SH-SY5Y (cell line): ENCODE results near the gene PRM2.

Source experiments
- GATA2 ChIP-seq: IDR thresholded peaks from 2 replicates; pipeline ENCODE4 v1.6.1; 2011; ENCODE audit warnings: mild to moderate bottlenecking, low read depth, low read length
- GATA3 ChIP-seq: IDR thresholded peaks from 2 replicates; pipeline ENCODE4 v1.6.1; 2011; ENCODE audit warnings: low read depth, mild to moderate bottlenecking, low read length, moderate library complexity

Gene PRM2, protein sequence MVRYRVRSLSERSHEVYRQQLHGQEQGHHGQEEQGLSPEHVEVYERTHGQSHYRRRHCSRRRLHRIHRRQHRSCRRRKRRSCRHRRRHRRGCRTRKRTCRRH

DNA sequence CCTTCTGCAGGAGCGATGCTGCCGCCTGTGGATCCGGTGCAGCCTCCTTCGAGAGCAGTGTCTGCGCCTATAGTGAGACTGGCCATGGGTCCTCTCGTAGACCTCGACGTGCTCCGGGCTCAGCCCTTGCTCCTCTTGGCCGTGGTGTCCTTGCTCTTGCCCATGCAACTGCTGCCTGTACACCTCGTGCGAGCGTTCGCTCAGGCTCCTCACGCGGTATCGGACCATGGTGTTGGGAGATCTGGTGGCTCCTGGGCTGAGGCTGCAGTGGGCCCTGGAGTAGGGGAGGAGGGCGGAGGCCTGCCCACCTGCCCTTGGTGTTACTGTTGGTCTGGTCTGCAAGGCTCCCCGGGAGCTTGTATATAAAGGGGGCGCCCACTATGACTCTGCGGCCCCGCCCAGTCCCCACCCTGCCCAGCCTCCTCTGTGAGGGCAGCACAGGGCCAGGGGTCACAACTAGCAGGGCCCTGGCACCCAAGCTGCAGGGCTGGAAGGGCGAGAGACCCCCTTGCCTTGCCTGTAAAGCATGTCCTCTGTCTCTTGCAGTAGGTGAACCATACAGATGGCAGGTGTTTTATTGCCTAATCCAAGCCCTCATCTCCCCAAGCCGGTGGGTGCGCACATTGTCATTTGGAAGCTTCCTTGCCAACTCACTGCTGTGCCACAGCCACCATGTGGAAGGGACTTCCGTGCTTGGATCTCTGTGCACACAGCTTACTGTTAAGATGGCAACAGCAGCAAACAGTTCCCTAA is at the start of gene PRM2:
PRM2 (minus strand) TSS at position 338 of the 753 bp plus-strand sequence; CDS start at position 228, 110 bp downstream.
- TF ChIP-seq GATA3 (no peak), GATA2 (no peak)

DNA sequence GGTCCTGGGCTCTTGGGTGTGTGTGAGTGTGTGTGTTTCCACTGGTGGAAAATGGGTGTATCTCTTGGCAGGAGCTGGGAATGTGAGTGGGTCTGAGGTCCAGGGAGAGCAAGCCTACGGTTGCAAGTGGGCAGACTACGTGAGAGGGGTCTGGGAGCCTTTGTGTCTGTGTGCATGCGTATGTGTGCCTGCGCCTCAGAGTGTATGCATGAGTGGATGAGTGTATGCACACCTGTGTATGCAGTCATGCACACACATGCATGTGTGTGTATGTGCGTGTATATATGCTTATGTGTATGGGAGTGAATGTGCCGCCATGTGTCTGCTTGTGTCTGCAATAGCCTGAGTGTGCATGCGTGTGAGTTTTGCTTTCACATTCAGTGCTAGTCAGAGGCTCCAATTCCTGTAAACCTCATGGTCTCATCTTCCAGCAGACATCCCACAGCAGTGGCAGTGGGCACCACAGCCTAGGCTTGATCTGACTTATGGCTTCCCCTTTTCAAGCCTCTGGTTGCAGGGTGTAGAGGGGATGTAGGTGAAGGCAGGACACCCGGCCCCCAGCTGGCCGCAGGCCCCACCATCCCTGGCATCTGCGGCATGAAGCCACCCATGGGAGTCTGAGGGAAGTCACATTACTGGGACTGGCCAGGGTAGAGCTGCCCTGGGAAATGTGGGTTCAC is 49.3 kb upstream of the PRM2 start:
- TF ChIP-seq GATA3 (no peak), GATA2 (no peak)

GRCh38 chr16:11323551-11324336 is 47.5 kb upstream of the PRM2 start:
- TF ChIP-seq GATA3 (no peak), GATA2 (no peak)

DNA sequence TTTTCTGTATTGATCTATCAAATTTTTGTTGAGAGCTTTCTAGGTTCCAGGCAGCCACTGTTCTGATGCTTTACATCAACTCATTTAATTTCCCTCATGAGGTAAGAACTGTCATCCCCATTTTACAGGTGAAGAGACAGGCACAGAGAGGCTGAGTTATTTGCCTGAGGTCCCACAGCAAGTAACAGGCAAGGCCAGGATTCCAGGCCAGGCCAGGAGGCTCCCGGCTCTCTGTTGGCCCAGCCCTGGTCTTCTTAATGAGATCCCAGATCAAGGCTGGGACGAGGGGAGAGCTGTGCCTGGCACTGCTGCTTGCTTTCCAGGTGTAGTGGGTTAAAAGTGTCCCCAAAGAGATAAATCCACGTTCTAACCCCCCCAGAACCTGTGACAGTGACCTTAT is 46.5 kb upstream of the PRM2 start:
- TF ChIP-seq GATA3 (no peak), GATA2 (no peak)

GRCh38 chr16:11321662-11322061 is 45.4 kb upstream of the PRM2 start:
- no peak for TF ChIP-seq GATA3
- no peak for TF ChIP-seq GATA2

GRCh38 chr16:11320170-11320569 is 43.9 kb upstream of the PRM2 start:
- TF ChIP-seq GATA2 (no peak), GATA3 (no peak)

DNA sequence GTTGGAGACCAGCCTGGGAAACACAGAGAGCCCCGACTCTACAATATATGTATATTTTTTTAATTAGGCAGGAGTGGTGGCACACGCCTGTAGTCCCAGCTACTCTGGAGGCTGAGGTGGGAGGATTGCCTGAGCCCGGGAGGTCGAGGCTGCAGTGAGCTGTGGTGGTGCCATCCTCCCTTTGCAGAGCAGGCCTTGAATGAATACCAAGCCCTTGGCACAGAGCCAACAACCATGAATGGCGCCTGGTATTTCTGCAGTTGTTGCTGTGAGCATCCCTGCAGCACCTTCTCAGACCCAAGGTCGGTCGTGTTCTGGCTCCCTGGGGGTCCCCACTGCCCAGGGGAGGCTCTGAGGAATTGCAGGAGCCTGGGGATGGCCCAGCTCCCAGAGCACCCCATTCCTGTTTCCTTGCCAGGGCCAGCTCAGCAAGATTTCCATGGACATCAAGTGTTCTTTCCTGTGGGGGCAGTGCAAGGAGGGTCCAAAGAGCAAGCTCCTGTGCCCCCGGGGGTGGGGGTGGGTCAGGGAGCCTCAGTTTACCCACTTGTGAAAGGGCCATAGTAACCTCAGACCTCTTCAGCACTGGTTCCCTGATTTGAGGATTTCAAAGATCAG is 43.4 kb upstream of the PRM2 start:
- TF ChIP-seq GATA3 (no peak), GATA2 (no peak)

GRCh38 chr16:11318817-11319216 is 42.5 kb upstream of the PRM2 start:
- TF ChIP-seq GATA3 (no peak), GATA2 (no peak)

- TF ChIP-seq GATA3 = no peak
- no peak for TF ChIP-seq GATA2
These were observed 40.2 kb upstream of the PRM2 start for GRCh38 chr16:11316331-11317015.

DNA sequence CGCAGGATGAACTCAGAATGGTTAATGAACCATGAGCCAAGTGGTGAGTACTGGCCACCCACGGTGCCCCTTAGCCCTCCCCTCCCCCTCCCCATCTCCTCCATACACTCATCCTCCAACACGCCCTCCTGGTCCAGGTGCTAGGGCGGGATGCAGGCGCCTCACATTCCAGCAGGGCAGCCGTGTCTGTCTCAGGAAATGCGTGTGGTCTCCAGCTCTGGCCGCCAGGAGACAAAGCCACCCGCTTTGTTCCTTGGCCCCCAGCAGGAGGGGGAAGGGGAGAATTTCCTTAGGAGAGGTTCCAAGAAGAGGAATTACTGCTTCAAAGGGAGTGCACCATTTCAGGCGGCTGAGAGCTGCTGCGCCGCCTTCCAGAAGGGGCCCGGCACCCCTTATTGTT is 39.2 kb upstream of the PRM2 start:
- TF ChIP-seq GATA2 = no peak
- no peak for TF ChIP-seq GATA3

GRCh38 chr16:11314309-11314894 is 38.1 kb upstream of the PRM2 start:
- TF ChIP-seq GATA2 (no peak), GATA3 (no peak)

DNA sequence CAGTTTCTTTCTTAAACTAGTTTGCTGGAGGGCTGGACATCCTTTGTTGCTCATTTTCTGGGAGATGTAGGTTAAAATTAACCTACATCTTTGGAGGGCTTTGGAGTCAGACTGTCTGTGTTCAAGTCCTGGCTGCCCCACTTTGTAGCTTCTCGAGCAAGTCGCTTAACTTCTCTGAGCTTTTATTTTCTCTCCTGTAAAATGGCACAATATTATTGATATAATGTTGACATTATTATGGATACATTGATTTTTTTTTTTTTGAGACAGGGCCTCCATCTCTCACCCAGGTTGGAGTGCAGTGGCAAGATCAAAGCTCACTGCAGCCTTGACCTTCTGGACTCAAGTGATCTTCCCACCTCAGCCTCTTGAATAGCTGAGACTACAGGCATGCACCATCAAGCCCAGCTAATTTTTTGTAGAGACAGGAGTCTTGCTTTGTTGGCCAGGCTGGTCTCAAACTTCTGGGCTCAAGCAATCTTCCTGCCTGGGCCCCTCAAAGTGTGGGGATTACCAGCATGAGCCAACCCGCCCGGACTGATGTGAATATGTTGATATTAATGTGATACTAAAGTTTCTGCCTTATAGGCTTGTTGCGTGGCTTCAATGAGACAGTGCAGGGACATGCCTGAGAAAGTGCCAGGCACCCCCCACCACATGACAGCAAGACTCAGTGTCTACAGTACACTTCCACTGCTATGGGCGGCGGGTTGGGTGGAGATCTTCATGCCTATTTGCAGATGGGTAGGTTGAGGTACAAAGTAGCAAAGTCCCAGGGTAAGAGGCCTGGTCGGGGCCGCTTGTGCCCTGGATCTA is 37.4 kb upstream of the PRM2 start:
- TF ChIP-seq GATA2 = no peak
- no peak for TF ChIP-seq GATA3
